Measurements from ENCODE around the gene FBXW9. TPM values are rescaled to one million over a fixed set of nuclear protein-coding genes. Genes with fewer than 3 reads are reported as not detected.

Gene FBXW9
- total and polyA plus RNA-seq, 2 of the 13 experiments (the other 11 are each of a cell fraction or from before 2014, with no cell fraction given) = 5.7 to 6.1 TPM

- TF ChIP-seq SNAPC4 (CRISPR knock-in tag; IDR thresholded peaks at IDR 0.05) (no peak), MTF1 (CRISPR knock-in tag; IDR thresholded peaks at IDR 0.05) (no peak), ZNF672 (CRISPR knock-in tag; IDR thresholded peaks at IDR 0.05) (no peak), SALL1 (CRISPR knock-in tag; IDR thresholded peaks at IDR 0.05) (peak; percentile 49; the same call in 1 of the 2 replicates), MXD4 (CRISPR knock-in tag; IDR thresholded peaks at IDR 0.05) (peak; percentile 37; the same call in 1 of the 2 replicates), CBX1 (IDR thresholded peaks at IDR 0.05; ENCODE audit: low read depth) (peak; percentile 25), PHF21A (CRISPR knock-in tag; IDR thresholded peaks at IDR 0.05) (peak; percentile 49; the same call in 1 of the 2 replicates), KDM5A (IDR thresholded peaks at IDR 0.05; ENCODE audit: borderline replicate concordance, low read length) (peak; percentile 100), ZSCAN12 (CRISPR knock-in tag; IDR thresholded peaks at IDR 0.05) (no peak), ZNF556 (CRISPR knock-in tag; IDR thresholded peaks at IDR 0.05; ENCODE audit: borderline replicate concordance) (peak; percentile 77; the same call in 1 of the 2 replicates), BRF2 (CRISPR knock-in tag; IDR thresholded peaks at IDR 0.05) (no peak), TFDP1 (CRISPR knock-in tag; IDR thresholded peaks at IDR 0.05; ENCODE audit: borderline replicate concordance) (peak; percentile 95), E2F5 (CRISPR knock-in tag; conservative IDR thresholded peaks at IDR 0.05) (peak; percentile 70; the same call in 1 of the 2 replicates), HNRNPLL (IDR thresholded peaks at IDR 0.05; ENCODE audit: low read depth, low read length, poor library complexity, severe bottlenecking) (peak; percentile 33), PATZ1 (CRISPR knock-in tag; IDR thresholded peaks at IDR 0.05) (peak; percentile 41), FOXK1 (CRISPR knock-in tag; IDR thresholded peaks at IDR 0.05; ENCODE audit: borderline replicate concordance, low read depth) (peak; percentile 29; the same call in 1 of the 2 replicates), KMT2A (CRISPR knock-in tag; IDR thresholded peaks at IDR 0.05) (0 out of 2 replicates have a peak, but pooled peaks have one; percentile 23), ZNF543 (CRISPR knock-in tag; IDR thresholded peaks at IDR 0.05) (0 out of 2 replicates have a peak, but pooled peaks have one; percentile 44)
Measured at GRCh38 chr19:12736995-12737834, 40.8 kb upstream of the FBXW9 start, which contains the start of gene GET3 (continued).
